GM04504 (cell line): Measurements from ENCODE around the gene IMMP2L.
"Not testable (repeated sequence)": the region's sequence is repeated elsewhere in the genome, so short reads cannot be mapped to it uniquely, and the experiment has no call there.

Experiments used
- DNase-seq: peaks from one replicate; pipeline ENCODE4 v3.0.0-alpha.2; 2012; ENCODE audit warnings: low read depth

IMMP2L gene

DNA sequence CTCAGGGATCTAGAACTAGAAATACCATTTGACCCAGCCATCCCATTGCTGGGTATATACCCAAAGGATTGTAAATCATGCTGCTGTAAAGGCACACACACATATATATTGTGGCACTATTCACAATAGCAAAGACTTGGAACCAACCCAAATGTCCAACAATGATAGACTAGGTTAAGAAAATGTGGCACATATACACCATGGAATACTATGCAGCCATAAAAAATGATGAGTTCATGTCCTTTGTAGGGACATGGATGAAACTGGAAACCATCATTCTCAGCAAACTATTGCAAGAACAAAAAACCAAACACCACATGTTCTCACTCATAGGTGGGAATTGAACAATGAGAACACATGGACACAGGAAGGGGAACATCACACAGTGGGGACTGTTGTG is 56.9 kb downstream of the IMMP2L start:
- DNase-seq = not testable (repeated sequence)

DNA sequence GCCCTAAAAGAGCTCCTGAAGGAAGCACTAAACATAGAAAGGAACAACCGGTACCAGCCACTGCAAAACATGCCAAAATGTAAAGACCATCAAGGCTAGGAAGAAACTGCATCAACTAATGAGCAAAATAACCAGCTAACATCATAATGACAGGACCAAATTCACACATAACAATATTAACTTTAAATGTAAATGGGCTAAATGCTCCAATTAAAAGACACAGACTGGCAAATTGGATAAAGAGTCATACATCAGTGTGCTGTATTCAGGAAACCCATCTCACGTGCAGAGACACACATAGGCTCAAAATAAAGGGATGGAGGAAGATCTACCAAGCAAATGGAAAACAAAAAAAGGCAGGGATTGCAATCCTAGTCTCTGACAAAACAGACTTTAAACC is 60.5 kb downstream of the IMMP2L start:
- DNase-seq = not testable (repeated sequence)

DNA sequence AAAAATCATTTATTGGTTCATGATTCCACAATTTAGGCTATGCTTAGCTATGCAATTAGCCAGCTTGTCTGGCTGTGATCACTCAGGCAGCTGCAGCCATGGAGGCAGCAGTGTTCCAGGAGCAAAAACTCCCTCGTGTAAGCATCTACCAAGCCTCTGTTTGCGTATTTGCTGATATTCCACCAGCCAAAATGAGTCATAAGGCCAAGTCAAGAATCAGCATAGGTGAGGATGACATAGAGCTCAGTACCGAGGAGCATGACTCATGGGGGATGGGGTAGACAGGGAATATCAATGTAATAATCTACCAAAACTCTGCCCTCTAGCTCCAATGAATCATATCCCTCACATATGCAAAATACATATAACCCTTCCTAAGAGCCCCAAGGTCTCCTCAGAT is 63.3 kb downstream of the IMMP2L start:
- DNase-seq = no peak

DNA sequence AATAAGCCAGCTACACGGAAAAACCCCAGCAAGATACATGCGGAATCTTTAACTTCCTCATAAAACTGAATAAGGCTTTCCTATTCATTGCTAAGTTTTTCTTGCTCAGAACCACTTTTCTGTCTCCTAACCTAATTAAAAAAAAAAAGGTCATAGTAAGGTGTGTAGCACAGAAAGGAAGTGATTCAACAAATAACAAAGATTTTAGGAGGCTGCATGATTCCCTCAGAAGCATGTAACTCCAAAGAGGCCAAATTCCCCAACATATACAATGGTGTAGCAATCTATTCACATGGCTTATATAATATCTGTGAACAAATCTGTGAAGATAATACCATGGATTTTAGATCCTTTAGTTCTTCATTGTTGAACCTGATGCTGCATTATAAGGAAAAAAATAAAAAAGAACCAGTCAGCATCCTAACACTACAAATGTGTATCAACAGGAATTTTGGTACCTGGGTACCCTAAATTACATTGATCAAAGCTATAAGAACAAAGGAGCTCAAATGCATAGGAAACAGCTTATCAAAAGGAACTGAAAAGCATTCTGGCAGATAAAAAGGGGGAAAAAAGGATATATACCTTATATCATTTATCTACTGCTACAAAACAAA is 63.8 kb downstream of the IMMP2L start:
- DNase-seq = no peak

DNA sequence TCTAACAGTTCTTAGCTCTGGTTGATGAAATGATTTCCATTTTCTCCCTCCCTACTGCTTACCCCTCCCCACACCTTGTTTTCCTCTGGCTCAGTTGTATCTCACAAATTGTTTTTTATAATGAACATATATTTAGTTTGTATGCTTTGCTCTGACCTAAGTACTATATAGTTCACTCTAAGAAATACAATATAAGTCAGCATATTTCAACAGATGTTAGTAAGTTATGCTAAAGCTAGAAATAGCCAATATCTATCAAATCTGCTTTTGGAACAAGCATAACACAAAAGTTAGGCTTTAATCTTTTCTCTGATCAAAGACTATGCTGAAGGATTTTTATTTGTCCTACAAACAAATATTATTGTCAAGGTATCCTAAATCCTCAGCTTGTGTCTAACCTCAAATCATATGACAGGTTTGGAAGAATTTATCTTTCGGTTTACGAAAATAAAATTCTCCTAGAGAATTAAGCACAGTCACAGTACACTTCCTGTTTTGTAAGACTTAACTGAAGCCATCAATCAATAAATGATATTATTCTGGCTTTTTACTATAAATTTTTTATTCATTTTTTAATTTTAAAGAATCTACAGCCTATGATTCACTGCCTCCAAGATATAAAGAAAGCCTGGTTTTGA is 67.0 kb downstream of the IMMP2L start:
- DNase-seq = no peak

DNA sequence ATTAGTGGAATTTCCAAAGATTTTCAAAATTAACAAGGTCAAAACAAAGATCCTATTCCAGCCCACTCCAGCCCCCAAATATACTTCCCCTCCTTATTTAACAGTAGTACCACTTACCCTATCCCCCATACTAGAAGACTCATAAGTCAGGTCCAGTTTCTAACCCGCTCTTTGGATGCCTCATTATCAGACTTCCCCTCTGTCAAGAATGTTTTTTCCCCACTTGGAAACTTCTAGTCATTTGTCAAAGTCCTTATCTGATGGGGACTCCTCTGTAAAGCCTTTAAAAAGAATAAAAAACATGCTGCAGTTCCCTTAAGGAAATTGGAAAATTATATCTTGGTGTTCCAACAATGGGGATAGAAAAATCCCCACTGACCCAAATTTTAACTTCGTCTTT is 70.1 kb downstream of the IMMP2L start:
- DNase-seq = no peak

DNA sequence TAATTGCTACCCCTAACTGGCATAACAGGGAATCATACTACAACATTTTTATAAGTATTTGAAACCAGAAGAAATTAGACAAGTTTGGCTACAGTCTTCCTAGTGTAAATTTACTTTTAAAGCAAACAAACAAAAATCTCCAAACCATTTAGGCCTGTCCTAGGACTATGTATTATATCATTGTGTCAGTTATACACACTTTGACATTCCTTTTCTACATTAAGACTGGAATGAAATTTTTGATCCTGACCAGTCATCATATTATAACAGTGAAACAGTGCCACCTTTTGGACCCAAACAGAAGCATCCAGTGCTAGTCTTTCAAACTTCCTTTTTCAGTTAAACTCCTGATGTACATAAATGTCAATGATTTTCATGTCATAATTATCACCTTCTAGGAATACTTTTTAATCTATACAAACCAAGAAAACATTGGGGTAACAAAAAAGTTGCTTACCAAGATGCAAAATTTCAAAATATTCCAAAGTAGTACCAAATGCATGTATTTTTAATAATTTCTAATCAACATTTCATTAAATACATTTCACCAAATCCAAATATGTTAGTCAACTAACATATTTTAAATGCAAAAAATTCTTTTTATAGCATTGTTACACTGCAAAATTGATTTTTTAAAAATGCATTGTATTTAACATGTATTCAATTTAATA is 75.7 kb downstream of the IMMP2L start:
- peak; percentile 32 for DNase-seq

DNA sequence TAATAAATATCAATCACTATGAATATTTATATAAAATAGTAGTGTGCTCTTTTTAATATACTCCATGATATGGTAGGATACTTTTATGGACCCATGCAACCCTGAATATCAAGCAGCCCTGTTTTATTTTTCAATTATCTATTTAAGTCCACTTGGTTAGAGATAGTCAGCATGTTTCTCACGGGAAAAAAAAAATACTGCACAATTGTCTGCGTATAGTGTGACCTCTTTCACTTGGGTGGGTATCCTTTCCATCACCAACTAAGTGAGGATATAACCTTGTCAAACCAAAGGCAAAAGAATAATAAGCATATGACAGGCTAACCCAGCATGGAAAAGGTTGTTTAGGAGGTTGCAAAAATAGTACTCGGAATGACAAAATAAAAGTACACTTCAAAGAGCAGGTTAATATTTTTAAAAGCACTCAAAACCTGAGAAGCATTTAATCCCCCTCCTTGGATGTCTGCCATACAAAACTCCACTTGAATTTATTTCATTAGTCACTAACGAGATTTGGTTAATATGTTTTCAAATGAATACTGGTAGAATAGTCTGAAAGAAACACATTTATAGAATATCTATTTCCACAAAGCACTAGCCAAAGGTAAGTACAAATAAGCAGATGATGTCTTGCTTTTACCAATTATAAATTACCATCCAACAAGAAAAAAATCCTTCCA is 76.5 kb downstream of the IMMP2L start:
- DNase-seq = no peak

DNA sequence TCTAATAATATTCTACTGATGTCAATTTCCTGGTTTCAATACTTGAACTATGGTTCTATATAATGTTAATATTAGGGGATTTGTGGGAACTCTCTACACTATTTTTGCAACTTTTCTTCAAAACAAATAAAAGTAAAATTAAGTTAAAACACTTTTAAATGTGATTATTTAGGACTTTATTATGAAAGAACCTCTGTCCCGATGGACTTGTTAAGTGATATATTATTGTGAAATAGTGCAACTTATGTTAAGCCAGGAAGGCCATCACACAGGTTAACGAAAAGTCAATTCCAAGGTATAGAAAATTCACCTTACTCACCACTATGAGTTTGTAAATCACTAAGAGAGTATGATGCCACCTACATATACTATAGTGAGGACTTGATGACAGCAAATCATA is 79.2 kb downstream of the IMMP2L start:
- DNase-seq = no peak

DNA sequence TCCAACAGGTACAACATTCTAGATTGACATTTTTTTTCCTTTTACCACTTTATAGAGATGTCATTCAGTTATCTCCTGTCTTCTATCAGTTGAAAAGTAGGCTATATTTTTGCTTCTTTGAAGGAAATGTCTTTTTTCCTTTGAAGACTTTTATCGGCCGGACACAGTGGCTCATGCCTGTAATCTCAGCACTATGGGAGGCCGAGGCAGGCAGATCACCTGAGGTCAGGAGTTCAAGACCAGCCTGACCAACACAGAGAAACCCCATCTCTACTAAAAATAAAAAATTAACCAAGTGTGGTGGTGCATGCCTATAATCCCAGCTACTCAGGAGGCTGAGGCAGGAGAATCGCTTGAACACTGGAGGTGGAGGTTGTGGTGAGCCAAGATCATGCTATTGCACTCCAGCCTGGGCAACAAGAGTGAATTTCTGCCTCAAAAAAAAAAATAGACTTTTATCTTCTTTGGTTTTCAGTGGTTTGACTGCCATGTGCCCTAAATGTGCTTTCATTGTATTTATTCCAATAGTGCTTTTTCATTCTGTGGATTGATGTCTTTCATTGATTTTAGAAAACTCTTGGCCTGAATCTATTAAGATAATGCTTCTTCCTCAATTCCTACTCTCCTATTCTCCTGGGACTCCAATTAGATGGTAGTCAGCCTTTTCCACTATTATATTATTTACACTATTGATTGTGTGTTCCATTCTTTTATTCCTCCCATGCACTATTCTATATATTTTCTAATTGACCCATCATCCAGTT is 84.6 kb downstream of the IMMP2L start:
- DNase-seq = no peak

DNA sequence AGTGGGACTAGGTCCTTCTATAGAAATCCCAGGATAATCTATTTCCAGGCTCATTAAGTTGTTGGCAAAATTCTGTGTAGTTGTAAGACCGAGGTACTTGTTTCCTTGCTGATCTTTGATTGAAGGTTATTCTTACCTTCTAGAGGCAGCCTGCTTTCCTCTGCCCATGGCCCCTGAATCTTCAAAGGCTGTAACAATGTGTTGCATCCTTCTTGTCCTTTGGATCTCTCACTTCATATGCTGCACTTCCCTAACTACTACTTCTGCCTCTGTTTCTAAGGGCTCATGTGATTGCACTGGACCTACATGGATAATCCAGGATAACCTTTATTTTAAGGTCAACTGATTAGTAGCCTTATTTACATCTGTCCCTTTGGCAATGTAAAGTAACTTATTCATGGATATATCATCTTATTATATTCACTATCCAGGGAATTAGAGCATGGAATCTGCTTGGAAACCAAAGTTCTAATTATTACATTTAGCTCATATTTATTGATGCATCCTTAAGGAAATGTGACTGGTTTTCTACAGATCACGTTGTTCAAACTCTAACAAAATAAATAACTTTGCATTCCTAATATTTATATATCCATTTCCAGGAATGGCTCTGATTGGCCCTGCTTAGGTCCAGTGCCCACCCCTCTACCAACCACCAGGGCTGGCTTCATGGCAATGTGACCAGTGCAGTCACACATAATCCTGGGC is 85.6 kb downstream of the IMMP2L start:
- DNase-seq = no peak

DNA sequence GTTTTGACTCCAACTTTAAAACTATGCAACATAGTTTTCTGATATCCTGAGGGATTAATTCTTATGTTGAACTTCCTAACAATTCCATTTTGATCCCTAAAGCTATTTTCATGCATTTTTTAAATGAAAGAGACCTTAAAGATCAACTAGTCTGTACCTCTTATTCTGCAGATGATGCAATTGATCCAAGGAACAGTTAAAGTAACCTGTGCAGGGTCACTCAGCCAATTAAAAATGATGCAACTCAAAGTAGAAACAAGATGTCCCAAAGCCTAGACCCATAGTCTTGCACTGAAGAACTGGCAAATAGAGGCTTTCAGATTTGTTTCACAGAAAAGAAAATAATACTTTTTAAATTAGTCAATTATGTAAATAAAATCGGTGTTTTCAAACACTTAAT is 86.3 kb downstream of the IMMP2L start:
- DNase-seq = no peak

DNA sequence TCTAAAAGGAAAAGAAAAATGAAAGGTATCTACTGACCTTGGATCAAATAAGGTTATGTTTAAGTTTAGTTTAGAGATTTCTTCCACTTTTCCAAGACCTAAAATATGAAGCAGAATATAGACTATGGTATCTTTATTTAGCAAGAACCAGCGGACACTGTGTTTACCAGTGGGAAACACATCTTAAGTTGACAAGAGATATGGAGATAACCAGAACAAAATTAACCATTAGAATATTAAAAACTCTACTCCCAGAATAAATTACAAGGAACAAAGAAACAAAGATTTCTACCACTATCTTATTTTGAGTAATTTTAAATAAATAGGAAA is 86.9 kb downstream of the IMMP2L start:
- no peak for DNase-seq

DNA sequence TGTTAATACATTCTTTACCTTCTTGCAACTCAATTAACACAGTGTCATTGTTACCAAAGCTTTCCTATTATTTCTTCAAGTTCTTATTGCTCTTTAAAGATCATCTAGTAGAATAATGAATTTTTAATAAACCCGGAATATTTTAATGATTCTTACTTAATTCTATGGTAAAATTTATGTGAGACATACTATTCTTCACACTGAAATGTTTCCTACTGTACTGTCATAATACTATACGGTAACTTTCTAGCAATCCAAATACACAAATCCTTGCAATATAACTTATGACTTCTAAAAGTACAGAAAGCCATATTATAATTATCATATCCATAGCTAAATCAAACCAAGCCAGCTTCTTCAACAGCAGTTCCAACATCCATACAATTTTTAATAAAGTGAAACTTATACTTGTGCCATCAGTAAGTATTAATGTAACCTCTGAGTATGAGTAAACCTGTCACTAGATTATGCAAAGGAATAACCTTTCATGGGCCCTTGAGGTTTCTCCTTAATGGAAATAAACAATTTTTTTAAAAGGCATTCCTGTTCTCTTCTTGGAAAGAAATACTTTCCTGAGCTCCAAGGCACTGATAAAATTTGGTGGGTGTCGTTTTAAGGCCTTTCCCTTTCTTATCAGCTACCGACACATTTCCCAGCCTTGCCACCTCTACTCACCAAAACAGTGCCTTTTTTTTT is 87.4 kb downstream of the IMMP2L start:
- DNase-seq = no peak

DNA sequence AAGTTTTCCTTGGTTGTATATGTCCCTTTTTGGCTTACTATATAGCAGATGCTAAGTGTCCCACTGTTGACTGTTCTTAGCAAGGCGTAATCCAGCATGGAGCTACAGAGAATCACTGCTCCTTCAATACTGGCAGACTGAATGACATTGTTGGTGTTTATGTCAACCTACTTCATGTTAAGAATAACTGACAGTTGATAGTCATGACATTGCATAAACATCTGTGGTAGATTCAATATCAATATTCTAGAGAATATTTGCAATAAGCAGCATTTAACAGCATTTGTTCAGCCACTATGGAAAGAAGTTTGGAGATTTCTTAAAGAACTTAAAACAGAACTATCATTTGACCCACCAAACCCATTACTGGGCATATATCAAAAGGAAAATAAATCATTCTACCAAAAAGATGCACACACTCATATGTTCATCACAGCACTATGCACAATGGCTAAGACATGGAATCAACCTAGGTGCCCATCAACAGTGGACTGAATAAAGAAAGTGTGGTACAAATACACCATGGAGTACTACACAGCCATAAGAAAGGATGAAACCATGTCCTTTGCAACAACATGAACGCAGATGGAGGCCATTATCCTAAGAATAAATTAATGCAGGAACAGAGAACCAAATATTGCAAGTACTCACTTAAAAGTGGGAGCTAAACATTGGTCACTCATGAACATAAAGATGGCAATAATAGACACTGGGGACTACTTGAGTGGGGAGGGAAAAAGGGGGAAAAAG is 88.7 kb downstream of the IMMP2L start:
- DNase-seq = no peak

DNA sequence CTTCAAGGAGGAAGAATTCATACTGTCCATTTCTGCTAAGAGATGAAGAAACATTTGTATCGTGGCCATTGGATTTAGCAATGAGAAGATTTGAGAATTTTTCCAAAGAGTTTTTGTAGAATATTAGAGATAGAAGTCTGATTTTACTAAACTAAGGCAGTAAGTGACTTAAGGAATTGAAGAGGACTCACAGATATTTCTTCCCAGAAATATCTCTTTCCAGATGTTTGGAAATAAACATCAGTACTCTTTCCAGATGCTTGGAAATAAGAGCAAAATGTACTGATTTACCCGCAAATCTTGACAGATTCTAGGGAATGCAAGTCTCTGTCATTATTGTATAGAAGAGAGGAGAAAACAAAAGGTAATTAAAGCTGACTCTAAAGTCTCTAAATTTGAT is 91.3 kb downstream of the IMMP2L start:
- DNase-seq = no peak

DNA sequence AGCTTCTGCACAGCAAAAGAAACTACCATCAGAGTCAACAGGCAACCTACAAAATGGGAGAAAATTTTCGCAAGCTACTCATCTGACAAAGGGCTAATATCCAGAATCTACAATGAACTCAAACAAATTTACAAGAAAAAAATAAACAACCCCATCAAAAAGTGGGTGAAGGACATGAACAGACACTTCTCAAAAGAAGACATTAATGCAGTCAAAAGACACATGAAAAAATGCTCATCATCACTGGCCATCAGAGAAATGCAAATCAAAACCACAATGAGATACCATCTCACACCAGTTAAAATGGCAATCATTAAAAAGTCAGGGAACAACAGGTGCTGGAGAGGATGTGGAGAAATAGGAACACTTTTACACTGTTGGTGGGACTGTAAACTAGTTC is 92.4 kb downstream of the IMMP2L start:
- DNase-seq = not testable (repeated sequence)

DNA sequence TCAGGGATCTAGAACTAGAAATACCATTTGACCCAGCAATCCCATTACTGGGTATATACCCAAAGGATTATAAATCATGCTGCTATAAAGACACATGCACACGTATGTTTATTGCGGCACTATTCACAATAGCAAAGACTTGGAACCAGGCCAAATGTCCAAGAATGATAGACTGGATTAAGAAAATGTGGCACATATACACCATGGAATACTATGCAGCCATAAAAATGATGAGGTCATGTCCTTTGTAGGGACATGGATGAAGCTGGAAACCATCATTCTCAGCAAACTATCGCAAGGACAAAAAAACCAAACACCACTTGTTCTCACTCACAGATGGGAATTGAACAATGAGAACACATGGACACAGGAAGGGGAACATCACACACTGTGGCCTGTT is 96.5 kb downstream of the IMMP2L start:
- not testable (repeated sequence) for DNase-seq

DNA sequence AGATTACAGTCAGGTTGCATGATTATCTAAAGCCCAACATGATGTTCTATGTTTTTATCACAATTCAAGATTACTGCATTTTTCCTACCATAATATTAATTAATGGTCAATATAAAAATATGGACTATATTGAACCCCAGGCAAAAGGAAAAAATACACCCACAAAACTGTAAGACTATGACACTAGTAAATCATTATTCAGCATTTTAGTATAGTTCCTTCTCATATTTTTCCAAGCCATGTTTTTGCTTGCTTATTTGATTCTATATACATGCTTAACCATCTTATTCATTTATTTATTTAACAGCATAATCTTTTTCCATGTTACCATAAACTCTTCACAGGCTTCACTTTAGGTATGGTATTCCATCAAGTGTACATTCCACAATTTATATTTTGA is 101.6 kb downstream of the IMMP2L start:
- DNase-seq = no peak

DNA sequence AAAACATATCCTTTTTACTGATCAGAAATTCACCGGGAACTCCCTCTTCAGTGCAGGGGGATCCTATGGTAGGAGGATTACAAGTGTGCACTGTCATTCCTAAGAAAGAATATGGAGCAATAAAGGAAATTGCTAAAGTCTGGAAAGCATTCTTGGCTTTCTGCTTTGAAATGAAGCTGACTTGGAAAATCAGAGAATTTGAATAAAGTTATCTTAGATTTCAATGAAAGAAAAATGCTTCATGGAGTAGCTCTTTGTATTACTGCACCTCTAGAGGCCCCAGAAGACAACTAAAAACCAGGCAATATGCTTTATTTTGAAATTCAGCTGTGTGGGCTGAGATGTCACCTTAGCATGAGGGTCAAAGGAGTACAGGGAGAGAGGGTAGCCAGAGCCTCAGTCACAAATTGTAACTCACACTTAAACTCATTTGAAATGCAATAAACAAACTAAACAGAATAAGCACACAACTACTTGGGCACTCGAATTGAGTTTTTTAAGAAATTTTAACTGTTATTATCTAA is 102.5 kb downstream of the IMMP2L start:
- DNase-seq = no peak
